ENCODE measurements around the gene LCN6.

GRCh38 chr9:136711751-136712689, 36.3 kb downstream of the LCN6 start, which contains the start of gene DIPK1B:
- TF ChIP-seq EP300 (IDR thresholded peaks at IDR 0.05) (no peak), CTCF (IDR thresholded peaks at IDR 0.05) (no peak)

Measured in suprapubic skin (tissue), 3 donors.